K562 (cell line): ENCODE data around the gene ERAS. TPM values are rescaled to one million over a fixed set of nuclear protein-coding genes. Genes with fewer than 3 reads are reported as not detected.

Experiments
- BACH1 ChIP-seq: fragments of 200-800 bp; sonication (Bioruptor generic); IDR thresholded peaks from 2 replicates; pipeline ENCODE4 v1.6.1; 2016; ENCODE audit warnings: missing genetic modification characterization, missing compliant biosample characterization
- ELF4 ChIP-seq: fragments of 450-650 bp; formaldehyde crosslinking; IDR thresholded peaks from 2 replicates; pipeline ENCODE4 v1.4.0; 2022; ENCODE audit warnings: missing genetic modification characterization
- HNRNPL ChIP-seq: fragments of 200-400 bp; formaldehyde crosslinking; IDR thresholded peaks from 2 replicates; pipeline ENCODE4 v1.6.1; 2017; ENCODE audit warnings: low read depth, mild to moderate bottlenecking, low read length
- KLF13 ChIP-seq: fragments of 450-650 bp; IDR thresholded peaks from 2 replicates; pipeline ENCODE4 v1.6.1; 2016; ENCODE audit warnings: missing genetic modification characterization, low read depth, mild to moderate bottlenecking, missing compliant biosample characterization, moderate library complexity, borderline replicate concordance
- NCOA1 ChIP-seq: fragments of 450-650 bp; IDR thresholded peaks from 2 replicates; pipeline ENCODE4 v1.6.1; 2016; ENCODE audit warnings: low read depth
- TAF9B ChIP-seq: fragments of 450-650 bp; IDR thresholded peaks from 2 replicates; pipeline ENCODE4 v1.6.1; 2018; ENCODE audit warnings: mild to moderate bottlenecking; ENCODE audit not compliant: partially characterized antibody
- ZBTB1 ChIP-seq: sonication (generic); formaldehyde crosslinking; IDR thresholded peaks from 2 replicates; pipeline ENCODE4 v1.8.1; 2023; ENCODE audit warnings: missing genetic modification reagents, low read depth, mild to moderate bottlenecking, borderline replicate concordance
- ZBTB8A ChIP-seq: fragments of 450-650 bp; IDR thresholded peaks from 2 replicates; pipeline ENCODE4 v1.6.1; 2018; ENCODE audit warnings: mild to moderate bottlenecking, moderate library complexity; ENCODE audit not compliant: partially characterized antibody
- ZFPM2 ChIP-seq: fragments of 250-450 bp; sonication (Bioruptor Pico); IDR thresholded peaks from 2 replicates; pipeline ENCODE4 v1.5.1; 2022; ENCODE audit warnings: mild to moderate bottlenecking
- ZNF121 ChIP-seq: sonication (generic); formaldehyde crosslinking; conservative IDR thresholded peaks from 2 replicates; pipeline ENCODE4 v1.8.0; 2022; ENCODE audit warnings: missing genetic modification reagents
- ZNF347 ChIP-seq: fragments of 450-650 bp; formaldehyde crosslinking; IDR thresholded peaks from 2 replicates; pipeline ENCODE4 v1.4.0; 2020; ENCODE audit warnings: low read depth, mild to moderate bottlenecking, moderate library complexity
- ZNF354B ChIP-seq: fragments of 250-450 bp; sonication (Bioruptor Pico); IDR thresholded peaks from 2 replicates; pipeline ENCODE4 v1.4.0; 2020
- ZNF551 ChIP-seq: fragments of 250-450 bp; sonication (Bioruptor Pico); IDR thresholded peaks from 2 replicates; pipeline ENCODE4 v1.5.0; 2021; ENCODE audit warnings: mild to moderate bottlenecking, moderate library complexity
- ZNF655 ChIP-seq: fragments of 250-450 bp; sonication (Bioruptor Pico); IDR thresholded peaks from 2 replicates; pipeline ENCODE4 v1.5.0; 2021
- polyA plus RNA-seq, 8 experiments: library from polyadenylated mRNA; depleted of rRNA in 4 of 8; stranded (reverse) in 5 of 8; unstranded in 3 of 8; fragments of >200 nt; fragmentation: Nextera tagmentation in 2 of 8; fragmentation: Illumina TruSeq in 1 of 8; extraction: Ambion mirVana in 2 of 8; extraction: Trizol in 1 of 8; gene quantifications; 2 replicates each; pipeline versions ENCODE4 v1.2.1 to v1.2.3, GENCODE V29; 2011 to 2014; ENCODE audit warnings: inconsistent platforms in 1 of 8, missing spikeins in 1 of 8
- total RNA-seq, 7 experiments: library from RNA; depleted of rRNA in 6 of 7; stranded (reverse); fragments of >200 nt in 6 of 7; fragmentation: Illumina TruSeq in 2 of 7; extraction: Trizol in 2 of 7; gene quantifications; 2 replicates each; pipeline versions ENCODE4 v1.2.1 to v1.2.3, GENCODE V29; 2011 to 2021; ENCODE audit warnings: low replicate concordance in 1 of 7
- TF ChIP-seq, protein P1 (sequence below), 2 experiments: fragments of 450-650 bp in 1 of 2; IDR thresholded peaks; 2 replicates each; pipeline ENCODE4 v1.6.1; 2011 to 2017; ENCODE audit warnings: low read depth in 2 of 2, antibody characterized with exemption in 1 of 2, borderline replicate concordance in 1 of 2, low read length in 1 of 2, mild to moderate bottlenecking in 1 of 2, mixed read lengths in 1 of 2; ENCODE audit not compliant: control insufficient read depth in 1 of 2
- TF ChIP-seq, protein P2 (sequence below): fragments of 450-650 bp; formaldehyde crosslinking; IDR thresholded peaks from 2 replicates; pipeline ENCODE4 v1.4.0; 2022; ENCODE audit warnings: missing genetic modification characterization
- TF ChIP-seq, protein P3 (sequence below), 2 experiments: fragments of 200-800 bp in 1 of 2; sonication (Bioruptor generic) in 1 of 2; sonication (generic) in 1 of 2; formaldehyde crosslinking in 1 of 2; IDR thresholded peaks in 1 of 2; conservative IDR thresholded peaks in 1 of 2; 2 replicates each; pipeline versions ENCODE4 v1.5.0 to v1.6.1; 2016 to 2020; ENCODE audit warnings: missing compliant biosample characterization in 1 of 2, missing genetic modification characterization in 1 of 2, missing genetic modification reagents in 1 of 2
- TF ChIP-seq, protein P4 (sequence below): fragments of 250-450 bp; sonication (Bioruptor Pico); IDR thresholded peaks from 2 replicates; pipeline ENCODE4 v1.8.0; 2022; ENCODE audit warnings: moderate library complexity, mild to moderate bottlenecking, inconsistent platforms

The ERAS gene
- total and polyA plus RNA-seq, 9 of the 15 experiments (the other 6 are each of a cell fraction or from before 2014, with no cell fraction given): 0.07 to 0.12 TPM; not detected in 7

DNA sequence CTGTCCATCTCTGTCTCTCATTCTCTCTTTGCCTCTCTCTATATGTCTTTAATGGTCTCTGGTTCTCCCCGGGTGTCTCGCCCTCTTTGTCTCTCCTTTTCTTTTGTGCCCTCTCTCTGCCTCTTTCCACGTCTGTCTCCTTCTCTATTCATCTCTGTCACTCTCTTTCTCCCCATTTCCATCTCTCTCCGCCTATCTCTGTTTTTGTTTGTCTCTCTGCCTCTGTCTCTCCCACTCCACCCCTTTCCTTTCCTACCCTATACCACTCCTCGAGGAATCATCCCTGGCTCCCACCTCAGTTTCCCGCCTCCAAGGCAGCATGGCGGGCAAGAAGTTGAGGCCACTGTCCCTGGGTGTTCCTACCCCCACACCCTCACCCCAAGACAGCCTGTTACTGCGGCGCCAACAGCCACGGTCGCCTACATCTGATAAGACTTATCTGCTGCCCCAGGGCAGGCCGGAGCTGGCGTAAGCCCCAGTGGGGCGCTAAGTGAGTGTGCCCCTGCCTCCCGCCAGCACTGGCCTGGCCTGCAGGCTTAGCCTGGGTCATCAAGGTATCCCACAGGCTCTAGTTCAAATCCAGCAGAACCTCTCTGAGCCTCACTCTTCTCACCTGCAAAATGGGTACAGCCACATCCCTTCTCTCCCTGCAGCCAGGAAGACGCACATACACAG lies 40.6 kb upstream of the ERAS start (continued):
- TF ChIP-seq TAF9B (no peak), ZNF655 (no peak), HNRNPL (no peak), ZNF347 (CRISPR knock-in tag) (no peak), NCOA1 (no peak), ELF4 (CRISPR knock-in tag) (peak; percentile 54; the same call in 1 of the 2 replicates), ZNF121 (CRISPR knock-in tag) (no peak; the same call in 1 of the 2 replicates), ZNF354B (CRISPR knock-in tag) (no peak), KLF13 (tag) (no peak), BACH1 (no peak), ZFPM2 (CRISPR knock-in tag) (no peak), ZNF551 (CRISPR knock-in tag) (no peak), ZBTB1 (no peak), ZBTB8A (no peak)
- TF ChIP-seq, protein P1, sequence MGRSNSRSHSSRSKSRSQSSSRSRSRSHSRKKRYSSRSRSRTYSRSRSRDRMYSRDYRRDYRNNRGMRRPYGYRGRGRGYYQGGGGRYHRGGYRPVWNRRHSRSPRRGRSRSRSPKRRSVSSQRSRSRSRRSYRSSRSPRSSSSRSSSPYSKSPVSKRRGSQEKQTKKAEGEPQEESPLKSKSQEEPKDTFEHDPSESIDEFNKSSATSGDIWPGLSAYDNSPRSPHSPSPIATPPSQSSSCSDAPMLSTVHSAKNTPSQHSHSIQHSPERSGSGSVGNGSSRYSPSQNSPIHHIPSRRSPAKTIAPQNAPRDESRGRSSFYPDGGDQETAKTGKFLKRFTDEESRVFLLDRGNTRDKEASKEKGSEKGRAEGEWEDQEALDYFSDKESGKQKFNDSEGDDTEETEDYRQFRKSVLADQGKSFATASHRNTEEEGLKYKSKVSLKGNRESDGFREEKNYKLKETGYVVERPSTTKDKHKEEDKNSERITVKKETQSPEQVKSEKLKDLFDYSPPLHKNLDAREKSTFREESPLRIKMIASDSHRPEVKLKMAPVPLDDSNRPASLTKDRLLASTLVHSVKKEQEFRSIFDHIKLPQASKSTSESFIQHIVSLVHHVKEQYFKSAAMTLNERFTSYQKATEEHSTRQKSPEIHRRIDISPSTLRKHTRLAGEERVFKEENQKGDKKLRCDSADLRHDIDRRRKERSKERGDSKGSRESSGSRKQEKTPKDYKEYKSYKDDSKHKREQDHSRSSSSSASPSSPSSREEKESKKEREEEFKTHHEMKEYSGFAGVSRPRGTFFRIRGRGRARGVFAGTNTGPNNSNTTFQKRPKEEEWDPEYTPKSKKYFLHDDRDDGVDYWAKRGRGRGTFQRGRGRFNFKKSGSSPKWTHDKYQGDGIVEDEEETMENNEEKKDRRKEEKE (IDR thresholded peaks at IDR 0.05; ENCODE audit: borderline replicate concordance in 1 of 2, control insufficient read depth in 1 of 2, low read depth in 2 of 2, low read length in 1 of 2): no peak
- TF ChIP-seq, protein P2, sequence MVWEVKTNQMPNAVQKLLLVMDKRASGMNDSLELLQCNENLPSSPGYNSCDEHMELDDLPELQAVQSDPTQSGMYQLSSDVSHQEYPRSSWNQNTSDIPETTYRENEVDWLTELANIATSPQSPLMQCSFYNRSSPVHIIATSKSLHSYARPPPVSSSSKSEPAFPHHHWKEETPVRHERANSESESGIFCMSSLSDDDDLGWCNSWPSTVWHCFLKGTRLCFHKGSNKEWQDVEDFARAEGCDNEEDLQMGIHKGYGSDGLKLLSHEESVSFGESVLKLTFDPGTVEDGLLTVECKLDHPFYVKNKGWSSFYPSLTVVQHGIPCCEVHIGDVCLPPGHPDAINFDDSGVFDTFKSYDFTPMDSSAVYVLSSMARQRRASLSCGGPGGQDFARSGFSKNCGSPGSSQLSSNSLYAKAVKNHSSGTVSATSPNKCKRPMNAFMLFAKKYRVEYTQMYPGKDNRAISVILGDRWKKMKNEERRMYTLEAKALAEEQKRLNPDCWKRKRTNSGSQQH (CRISPR knock-in tag): 0 out of 2 replicates have a peak, but pooled peaks have one; percentile 28
- TF ChIP-seq, protein P3, sequence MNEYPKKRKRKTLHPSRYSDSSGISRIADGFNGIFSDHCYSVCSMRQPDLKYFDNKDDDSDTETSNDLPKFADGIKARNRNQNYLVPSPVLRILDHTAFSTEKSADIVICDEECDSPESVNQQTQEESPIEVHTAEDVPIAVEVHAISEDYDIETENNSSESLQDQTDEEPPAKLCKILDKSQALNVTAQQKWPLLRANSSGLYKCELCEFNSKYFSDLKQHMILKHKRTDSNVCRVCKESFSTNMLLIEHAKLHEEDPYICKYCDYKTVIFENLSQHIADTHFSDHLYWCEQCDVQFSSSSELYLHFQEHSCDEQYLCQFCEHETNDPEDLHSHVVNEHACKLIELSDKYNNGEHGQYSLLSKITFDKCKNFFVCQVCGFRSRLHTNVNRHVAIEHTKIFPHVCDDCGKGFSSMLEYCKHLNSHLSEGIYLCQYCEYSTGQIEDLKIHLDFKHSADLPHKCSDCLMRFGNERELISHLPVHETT (CRISPR knock-in tag; conservative IDR thresholded peaks at IDR 0.05 in 1 of 2, IDR thresholded peaks at IDR 0.05 in 1 of 2): 0 out of 4 replicates have a peak, but pooled peaks of 1 of the 2 experiments have one; percentile 37
- TF ChIP-seq, protein P4, sequence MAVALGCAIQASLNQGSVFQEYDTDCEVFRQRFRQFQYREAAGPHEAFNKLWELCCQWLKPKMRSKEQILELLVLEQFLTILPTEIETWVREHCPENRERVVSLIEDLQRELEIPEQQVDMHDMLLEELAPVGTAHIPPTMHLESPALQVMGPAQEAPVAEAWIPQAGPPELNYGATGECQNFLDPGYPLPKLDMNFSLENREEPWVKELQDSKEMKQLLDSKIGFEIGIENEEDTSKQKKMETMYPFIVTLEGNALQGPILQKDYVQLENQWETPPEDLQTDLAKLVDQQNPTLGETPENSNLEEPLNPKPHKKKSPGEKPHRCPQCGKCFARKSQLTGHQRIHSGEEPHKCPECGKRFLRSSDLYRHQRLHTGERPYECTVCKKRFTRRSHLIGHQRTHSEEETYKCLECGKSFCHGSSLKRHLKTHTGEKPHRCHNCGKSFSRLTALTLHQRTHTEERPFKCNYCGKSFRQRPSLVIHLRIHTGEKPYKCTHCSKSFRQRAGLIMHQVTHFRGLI (CRISPR knock-in tag): peak; percentile 80; the same call in 1 of the 2 replicates
